ENCODE results near the gene SBF2.

Gene SBF2

DNA sequence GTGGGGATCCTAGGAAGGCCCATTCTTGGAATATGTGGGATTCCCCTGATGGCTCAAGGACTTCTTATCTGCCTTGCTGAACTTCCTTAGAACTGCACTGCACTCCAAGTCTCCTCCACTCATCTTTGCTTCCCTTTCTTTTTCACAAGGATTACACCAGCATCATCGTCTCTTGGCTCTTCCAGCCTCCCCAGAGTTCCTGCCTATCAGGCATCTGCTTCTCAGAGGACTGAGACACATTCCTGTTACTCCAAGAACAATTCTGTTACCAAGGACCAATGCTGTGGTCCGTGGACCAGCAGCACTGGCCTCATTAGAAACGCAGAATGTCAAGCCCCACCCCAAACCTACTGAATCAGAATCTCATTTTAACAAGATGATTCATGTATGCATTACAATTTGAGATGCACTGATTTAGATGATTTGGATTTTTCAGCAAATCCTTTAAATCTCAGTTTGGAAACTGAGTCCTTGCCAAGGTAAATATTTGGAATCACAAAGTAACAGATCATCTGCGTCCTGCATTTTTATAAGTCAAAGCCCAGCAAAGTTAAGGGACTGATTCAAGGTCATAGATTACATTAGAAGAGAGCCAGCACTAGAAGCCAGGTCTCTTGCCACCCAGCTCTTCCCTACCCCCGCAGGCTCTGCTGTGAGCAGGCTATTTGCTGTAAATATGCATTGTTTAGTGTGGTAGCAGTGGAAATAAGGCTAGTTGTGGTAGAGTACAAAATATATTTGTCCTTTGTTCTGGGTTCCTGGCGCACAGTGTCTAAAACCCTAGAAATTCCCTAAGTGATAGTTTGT lies 519.2 kb downstream of the SBF2 start:
- DNase-seq (ENCODE audit: low read depth, low spot score) = peak; percentile 49

DNA sequence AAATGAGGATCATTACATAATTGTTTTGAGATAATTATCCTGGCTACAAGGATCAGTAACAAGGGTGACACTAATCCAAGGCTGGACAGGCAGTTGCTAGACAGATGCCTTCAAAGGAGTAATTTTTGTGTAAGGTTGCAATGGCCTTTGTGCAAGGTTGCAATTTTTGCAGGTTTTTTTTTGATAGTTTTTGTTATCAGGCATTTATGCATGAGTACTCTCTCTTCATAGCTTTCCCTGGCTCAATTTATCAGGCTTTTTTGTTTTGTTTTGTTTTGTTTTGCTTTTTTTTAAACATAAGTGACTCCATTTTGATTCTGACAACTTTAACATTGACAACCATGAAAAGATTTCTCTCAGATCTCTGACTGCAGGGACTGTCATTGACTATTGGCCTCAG lies 519.9 kb downstream of the SBF2 start:
- DNase-seq (ENCODE audit: low read depth, low spot score) = no peak

- DNase-seq (ENCODE audit: low read depth, low spot score) = no peak
Measured at GRCh38 chr11:9773524-9773923, 520.5 kb downstream of the SBF2 start.

DNA sequence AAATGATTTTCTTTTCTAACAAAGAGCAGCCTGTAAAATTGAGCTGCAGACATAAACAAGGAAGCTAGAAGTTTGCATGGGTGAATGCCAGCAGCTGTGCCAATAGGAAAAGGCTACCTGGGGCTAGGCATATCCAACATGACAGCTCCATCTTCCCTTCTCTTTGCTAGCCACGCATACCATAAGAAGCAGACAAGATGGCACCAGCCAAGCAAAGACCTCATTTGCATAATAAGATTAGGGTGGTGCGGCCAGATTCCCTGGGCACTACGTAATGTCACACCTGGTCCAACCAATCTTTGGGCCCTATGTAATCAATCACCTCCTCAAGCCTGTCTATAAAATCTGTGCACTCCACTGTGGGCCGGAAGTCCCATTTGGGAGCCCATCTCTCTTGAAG lies 521.8 kb downstream of the SBF2 start:
- DNase-seq (ENCODE audit: low read depth, low spot score) = no peak

DNA sequence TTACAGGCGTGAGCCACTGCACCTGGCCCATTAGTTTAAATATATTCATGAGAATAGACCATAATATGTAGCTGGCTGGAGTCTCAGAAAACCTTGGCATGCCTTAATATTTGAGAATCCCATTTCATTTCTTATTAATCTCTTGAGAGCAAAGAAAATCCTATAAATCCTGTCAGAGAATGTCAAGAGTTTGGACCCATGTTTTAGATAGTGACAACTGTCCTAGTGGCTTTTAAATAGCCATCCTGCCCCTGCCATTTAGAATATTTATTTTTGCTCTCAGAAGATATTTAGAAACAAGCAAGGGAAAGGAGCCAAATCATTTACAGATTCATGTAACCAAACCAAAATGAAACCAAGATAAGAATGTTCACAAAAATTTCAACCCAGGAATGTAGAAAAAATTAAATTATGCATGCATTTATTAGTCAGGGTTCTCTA lies 522.9 kb downstream of the SBF2 start:
- DNase-seq (ENCODE audit: low read depth, low spot score) = no peak

DNA sequence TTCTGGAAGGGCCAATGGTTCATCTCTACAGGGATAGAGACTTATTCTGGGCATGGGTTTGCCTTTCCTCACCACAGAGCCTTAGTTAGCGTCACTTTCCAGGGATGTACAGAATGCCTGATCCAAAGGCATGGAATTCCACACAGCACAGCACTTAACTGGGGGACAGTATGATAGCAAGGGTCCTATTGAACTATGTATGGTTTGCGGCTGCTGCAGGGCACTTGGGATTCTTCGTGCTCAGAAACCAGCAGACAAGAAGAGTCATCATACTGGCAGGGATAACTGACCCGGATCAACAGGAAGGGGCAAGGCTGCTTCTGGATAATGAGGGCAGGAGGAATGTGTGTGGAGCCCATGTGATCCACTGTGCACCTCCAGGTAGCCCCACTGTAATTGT lies 524.4 kb downstream of the SBF2 start:
- no peak for DNase-seq (ENCODE audit: low read depth, low spot score)

- DNase-seq (ENCODE audit: low read depth, low spot score) = peak; percentile 97
Measured at GRCh38 chr11:9765320-9766101, 528.5 kb downstream of the SBF2 start.

DNA sequence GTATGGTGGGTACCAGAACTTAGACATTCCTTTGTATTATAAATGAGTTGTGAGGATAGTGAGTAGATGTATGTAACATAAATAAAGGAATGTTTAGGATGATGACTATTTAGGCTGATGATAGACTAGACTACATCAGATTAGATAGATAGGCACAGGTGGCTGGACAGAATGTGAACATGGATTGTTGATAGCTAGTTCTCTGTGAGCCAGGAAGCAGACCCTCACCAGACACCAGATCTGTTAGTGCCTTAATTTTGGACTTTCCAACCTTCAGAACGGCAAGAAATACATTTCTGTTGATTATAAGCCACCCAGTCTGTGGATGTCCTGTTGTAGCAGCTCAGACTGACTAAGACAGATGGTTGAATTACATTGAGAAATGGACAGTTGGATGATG lies 530.7 kb downstream of the SBF2 start:
- DNase-seq (ENCODE audit: low read depth, low spot score) = no peak

- no peak for DNase-seq (ENCODE audit: low read depth, low spot score)
Measured at GRCh38 chr11:9762531-9762930, 531.5 kb downstream of the SBF2 start.

- DNase-seq (ENCODE audit: low read depth, low spot score) = no peak
Measured at GRCh38 chr11:9761441-9761945, 532.5 kb downstream of the SBF2 start.

GRCh38 chr11:9760193-9760575 lies 533.8 kb downstream of the SBF2 start:
- DNase-seq (ENCODE audit: low read depth, low spot score) = no peak

GRCh38 chr11:9759519-9760192 lies 534.4 kb downstream of the SBF2 start:
- DNase-seq (ENCODE audit: low read depth, low spot score) = no peak

GRCh38 chr11:9758637-9759518 lies 535.1 kb downstream of the SBF2 start:
- DNase-seq (ENCODE audit: low read depth, low spot score) = peak; percentile 91

GRCh38 chr11:9757809-9758636 lies 536.0 kb downstream of the SBF2 start:
- DNase-seq (ENCODE audit: low read depth, low spot score) = peak; percentile 88

DNA sequence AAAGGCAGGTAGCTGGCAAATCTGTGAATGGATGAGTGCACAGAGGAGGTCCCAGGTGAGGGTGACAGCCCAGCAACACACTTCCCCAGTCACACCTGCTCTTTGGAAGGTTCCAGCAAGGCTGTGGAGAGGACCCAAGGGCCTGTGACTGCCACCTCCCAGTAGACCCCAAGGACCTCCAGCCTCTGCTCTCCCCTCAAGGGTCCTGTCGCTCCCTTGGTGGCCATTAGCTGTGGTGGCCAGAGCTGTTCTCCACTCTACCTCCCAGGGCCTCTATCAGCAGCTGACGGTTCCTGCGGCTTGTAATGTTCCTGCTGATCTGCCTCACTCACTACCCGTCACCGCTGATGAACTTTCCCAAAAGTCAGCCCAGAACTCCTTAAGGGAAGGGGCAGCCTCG lies 537.1 kb downstream of the SBF2 start:
- DNase-seq (ENCODE audit: low read depth, low spot score) = no peak

- peak; percentile 72 for DNase-seq (ENCODE audit: low read depth, low spot score)
Measured at GRCh38 chr11:9756461-9756860, 537.6 kb downstream of the SBF2 start.

DNA sequence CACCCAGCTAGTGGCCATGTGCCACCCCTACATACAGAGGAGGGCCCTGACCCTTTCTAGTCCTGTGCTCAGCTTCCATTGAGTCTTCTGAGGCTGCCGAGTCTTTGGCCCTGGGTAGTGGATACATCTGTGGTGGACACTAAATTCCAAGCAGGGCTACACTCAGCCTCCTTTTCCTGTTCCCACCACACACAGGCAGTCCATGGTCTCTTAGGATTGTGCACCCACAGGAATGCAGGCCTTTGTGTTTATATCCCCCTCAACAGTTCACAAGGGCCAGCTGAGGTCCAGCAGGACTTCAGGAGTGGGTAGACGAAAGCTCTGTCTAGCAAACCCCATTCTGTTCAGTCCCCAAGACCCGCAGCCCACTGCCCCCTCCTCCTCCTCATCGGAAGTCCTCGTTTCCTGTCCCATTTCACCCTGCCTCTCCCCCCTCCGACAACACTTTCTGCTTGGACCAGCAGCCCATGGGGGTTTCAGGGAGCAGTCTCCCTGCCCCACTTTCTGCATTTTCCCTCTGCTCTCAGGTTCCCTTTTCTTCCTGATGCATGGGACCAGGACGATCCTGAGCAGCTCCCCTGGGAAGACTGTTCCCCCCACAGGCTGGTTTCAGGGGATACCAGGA lies 538.3 kb downstream of the SBF2 start:
- DNase-seq (ENCODE audit: low read depth, low spot score) = no peak

GRCh38 chr11:9754010-9754471 lies 540.0 kb downstream of the SBF2 start:
- no peak for DNase-seq (ENCODE audit: low read depth, low spot score)

DNA sequence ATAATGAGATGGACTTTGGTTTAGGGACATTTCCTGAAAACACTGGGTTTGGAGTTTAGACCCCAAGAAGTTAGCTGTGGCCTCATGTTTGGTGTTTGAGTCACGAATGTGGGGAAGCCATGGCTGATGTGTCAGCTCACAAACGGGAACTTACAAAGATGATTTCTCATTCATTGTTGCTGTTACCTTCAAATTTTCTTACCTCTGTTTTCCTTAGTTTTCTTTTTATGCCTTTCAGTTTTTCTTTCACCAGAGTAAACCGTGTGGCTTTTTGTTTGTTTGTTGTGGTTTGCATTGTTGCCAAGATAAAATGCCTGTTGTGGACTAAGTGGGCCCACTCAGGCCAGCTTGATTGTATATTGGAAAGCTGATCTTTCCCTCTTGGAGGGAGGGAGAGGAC lies 541.0 kb downstream of the SBF2 start:
- DNase-seq (ENCODE audit: low read depth, low spot score) = no peak

DNA sequence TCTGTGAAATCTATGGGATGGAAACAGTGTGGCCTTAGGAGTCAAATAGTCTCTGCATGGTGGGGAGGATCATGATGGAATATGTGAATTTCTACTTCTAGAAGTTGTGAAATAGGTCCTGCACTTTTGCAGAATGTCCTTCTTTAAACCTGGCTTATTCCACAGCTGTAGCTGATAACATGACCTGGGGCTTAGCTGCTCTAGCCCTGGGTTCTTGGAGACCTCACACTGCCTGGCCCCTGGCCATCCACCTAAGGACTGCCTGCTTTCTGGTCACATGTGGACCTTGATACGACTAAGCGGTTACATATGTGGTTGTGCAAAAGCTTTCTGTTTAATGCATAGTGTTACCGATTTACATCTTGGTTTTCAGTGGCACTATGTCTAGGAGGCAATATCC lies 541.9 kb downstream of the SBF2 start:
- DNase-seq (ENCODE audit: low read depth, low spot score) = no peak

Data from ELF-1 (cell line).